Measurements from ENCODE around the gene VPS8. TPM values are rescaled to one million over a fixed set of nuclear protein-coding genes. Genes with fewer than 3 reads are reported as not detected.

The VPS8 gene
- polyA plus RNA-seq, 2 of the 4 experiments (the other 2 are of a cell fraction): 10.3 to 30.1 TPM

DNA sequence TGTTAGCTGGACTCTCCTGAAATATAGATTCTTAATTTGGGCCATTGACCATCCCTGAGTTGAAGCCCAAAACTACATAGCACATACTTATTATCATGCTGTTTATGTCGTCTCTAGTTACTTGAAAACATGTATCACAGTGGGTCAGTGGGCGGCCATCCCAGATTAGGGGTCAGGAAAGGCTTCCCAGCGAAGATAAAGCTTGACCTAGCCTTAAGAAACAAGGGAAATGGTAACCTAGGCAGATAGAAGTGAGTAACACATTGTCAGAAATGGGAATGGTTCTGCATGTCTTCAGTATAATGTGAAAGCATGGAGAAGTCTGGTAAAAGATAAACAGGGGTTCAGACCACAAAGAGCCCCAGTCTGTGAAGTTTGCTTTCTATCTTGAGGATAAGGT lies 216.2 kb downstream of the VPS8 start:
- POLR2A ChIA-PET: no interaction called here
- WGBS (ENCODE audit: missing lambda C conversion rate): 92% methylated on average over 3 of the region's 3 CpGs

DNA sequence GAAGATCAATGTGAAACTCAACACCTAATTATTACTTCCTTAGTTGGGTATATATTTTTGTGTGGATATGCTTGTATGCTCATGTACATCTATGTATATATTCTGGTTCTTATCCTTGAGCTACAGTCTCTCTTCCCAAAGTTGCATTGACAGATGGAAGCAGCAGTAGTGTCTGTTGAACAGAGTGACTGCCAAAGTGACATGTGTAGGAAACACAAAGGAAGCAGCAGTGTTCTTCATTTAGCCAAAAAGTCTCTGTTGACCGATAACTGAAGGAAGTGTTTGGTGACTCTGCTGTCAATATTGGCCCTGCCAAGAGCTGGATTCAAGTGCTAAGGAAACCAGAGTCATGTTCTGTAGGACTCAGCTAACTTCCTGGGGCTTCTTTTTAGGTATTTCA lies 217.1 kb downstream of the VPS8 start:
- no peaks in the 10 kb centered on the region for H3K9me3 ChIP-seq
- no peak overlapping the region for H3K4me2 ChIP-seq
- no peak overlapping the region for H3K27ac ChIP-seq
- 100% methylated on average over 1 of the region's 1 CpG for WGBS (ENCODE audit: missing lambda C conversion rate)
- no peak for ATAC-seq
- no peak for DNase-seq (ENCODE audit: low read depth in 1 of 2, low spot score in 1 of 2)
- no peaks in the 10 kb centered on the region for H3K4me1 ChIP-seq
- TF ChIP-seq SREBF2 (IDR thresholded peaks at IDR 0.05): no peak
- TF ChIP-seq MAZ (IDR thresholded peaks at IDR 0.05; ENCODE audit: borderline replicate concordance, low read depth, low read length): no peak
- TF ChIP-seq BHLHE40 (IDR thresholded peaks at IDR 0.05; ENCODE audit: low read depth, low read length): no peak
- TF ChIP-seq ELK1 (IDR thresholded peaks at IDR 0.05; ENCODE audit: low read depth, low read length): no peak
- TF ChIP-seq HOXB13 (CRISPR knock-in tag; IDR thresholded peaks at IDR 0.05; ENCODE audit: low read depth): no peak
- TF ChIP-seq FOSL2 (IDR thresholded peaks at IDR 0.05): no peak
- TF ChIP-seq FOSL2 (CRISPR knock-in tag; IDR thresholded peaks at IDR 0.05): no peak
- TF ChIP-seq HOXB5 (CRISPR knock-in tag; IDR thresholded peaks at IDR 0.05): no peak
- TF ChIP-seq JUN (IDR thresholded peaks at IDR 0.05): no peak
- no peak for TF ChIP-seq CHD4 (IDR thresholded peaks at IDR 0.05; ENCODE audit: borderline replicate concordance)
- TF ChIP-seq NPAS2 (CRISPR knock-in tag; IDR thresholded peaks at IDR 0.05; ENCODE audit: borderline replicate concordance): no peak
- no peak for TF ChIP-seq SMC3 (IDR thresholded peaks at IDR 0.05)
- TF ChIP-seq RAD21 (conservative IDR thresholded peaks at IDR 0.05 in 1 of 2, IDR thresholded peaks at IDR 0.05 in 1 of 2): no peak
- TF ChIP-seq ZFP36 (IDR thresholded peaks at IDR 0.05; ENCODE audit: borderline replicate concordance, partially characterized antibody): no peak
- no peak for TF ChIP-seq POLR2AphosphoS2 (conservative IDR thresholded peaks at IDR 0.05; ENCODE audit: low read length)
- TF ChIP-seq MYC (IDR thresholded peaks at IDR 0.05; ENCODE audit: borderline replicate concordance, low read length): no peak
- no peak for TF ChIP-seq RCOR1 (IDR thresholded peaks at IDR 0.05; ENCODE audit: low read depth, low read length)
- no peak for TF ChIP-seq POLR2A (IDR thresholded peaks at IDR 0.05; ENCODE audit: low read length)
- no peak for TF ChIP-seq CBX8 (IDR thresholded peaks at IDR 0.05)
- TF ChIP-seq EHF (CRISPR knock-in tag; IDR thresholded peaks at IDR 0.05): no peak
- no peak for TF ChIP-seq CEBPB (IDR thresholded peaks at IDR 0.05)
- H3K4me3 ChIP-seq: no peak overlapping the region
- no peak for FAIRE-seq
- POLR2A ChIA-PET: no interaction called here
- CTCF ChIA-PET: interaction anchor here (0.6 to 1.0 kb wide), 2 partner anchors 13 to 147 kb away, joined by 3 to 5 read pairs; no protein-coding TSS in a partner anchor

More for the DNA sequence above, 216.2 kb downstream of the VPS8 start:
- CTCF ChIA-PET: interaction anchor here (0.8 kb wide), 1 partner anchor 103 kb away, joined by 3 read pairs; no protein-coding TSS in a partner anchor
- no peak overlapping the region for H3K4me3 ChIP-seq
- ATAC-seq (no peak), FAIRE-seq (no peak), DNase-seq (ENCODE audit: low read depth in 1 of 2, low spot score in 1 of 2) (no peak)
- no peak overlapping the region for H3K4me2 ChIP-seq
- TF ChIP-seq GATA3 (IDR thresholded peaks at IDR 0.05; ENCODE audit: borderline replicate concordance) (no peak), HES2 (IDR thresholded peaks at IDR 0.05) (no peak), RFX5 (IDR thresholded peaks at IDR 0.05) (no peak), KDM5A (IDR thresholded peaks at IDR 0.05) (no peak), NPAS2 (CRISPR knock-in tag; IDR thresholded peaks at IDR 0.05; ENCODE audit: borderline replicate concordance) (no peak), RCOR1 (IDR thresholded peaks at IDR 0.05; ENCODE audit: low read depth, low read length) (no peak), ZNF302 (CRISPR knock-in tag; IDR thresholded peaks at IDR 0.05) (no peak), NFE2L2 (conservative IDR thresholded peaks at IDR 0.05; ENCODE audit: low read length) (no peak), POLR2AphosphoS2 (conservative IDR thresholded peaks at IDR 0.05; ENCODE audit: low read length) (no peak), RARB (CRISPR knock-in tag; IDR thresholded peaks at IDR 0.05) (no peak), ZC3H11A (IDR thresholded peaks at IDR 0.05) (no peak), MAZ (IDR thresholded peaks at IDR 0.05; ENCODE audit: borderline replicate concordance, low read depth, low read length) (no peak)
- H3K4me1 ChIP-seq: no peaks in the 10 kb centered on the region
- no peak overlapping the region for H3K27ac ChIP-seq
- no peaks in the 10 kb centered on the region for H3K9me3 ChIP-seq

Measured in A549 (cell line).